ENCODE results near the gene ABCB1.
"Not testable (repeated sequence)": the region's sequence is repeated elsewhere in the genome, so short reads cannot be mapped to it uniquely, and the experiment has no call there.

ABCB1 gene

DNA sequence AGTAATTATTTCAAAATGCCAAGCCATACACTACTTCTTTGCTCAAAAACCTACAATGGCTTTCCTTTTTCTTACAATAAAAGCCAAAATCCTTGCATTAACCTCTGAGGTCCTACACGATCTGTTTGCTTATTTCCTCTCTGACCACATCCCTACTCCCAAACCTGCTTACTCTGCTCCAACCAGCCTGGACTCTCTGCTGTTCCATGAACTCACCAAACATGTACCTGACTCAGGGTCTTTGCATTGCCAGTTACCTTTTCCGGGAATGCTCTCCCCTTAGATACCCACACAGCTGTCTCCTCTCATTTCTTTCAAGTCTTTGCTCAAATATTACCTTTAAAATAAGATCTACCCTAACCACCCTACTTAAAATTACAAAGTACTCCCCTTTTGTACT is 127.5 kb downstream of the ABCB1 start:
- no peak for DNase-seq (ENCODE audit: low spot score)

DNA sequence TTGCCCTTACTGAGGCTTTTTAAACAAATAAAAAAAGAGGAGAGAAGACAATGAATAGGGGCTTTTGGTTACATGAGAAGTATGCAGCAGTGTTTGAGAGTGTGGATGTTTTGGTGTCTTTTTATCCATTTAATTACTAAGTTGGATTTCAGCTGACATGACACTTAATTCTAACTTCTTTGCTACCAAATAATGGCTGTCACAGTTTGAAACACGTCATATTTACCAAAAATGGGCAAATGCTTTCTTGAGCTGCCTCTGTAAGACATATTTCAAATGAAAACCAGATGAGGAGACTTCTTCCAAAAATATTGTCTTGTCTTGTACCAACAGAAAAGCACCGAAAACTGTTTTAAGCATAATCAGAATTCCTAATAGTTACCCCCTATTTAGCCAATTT is 129.2 kb downstream of the ABCB1 start:
- DNase-seq (ENCODE audit: low spot score) = no peak

DNA sequence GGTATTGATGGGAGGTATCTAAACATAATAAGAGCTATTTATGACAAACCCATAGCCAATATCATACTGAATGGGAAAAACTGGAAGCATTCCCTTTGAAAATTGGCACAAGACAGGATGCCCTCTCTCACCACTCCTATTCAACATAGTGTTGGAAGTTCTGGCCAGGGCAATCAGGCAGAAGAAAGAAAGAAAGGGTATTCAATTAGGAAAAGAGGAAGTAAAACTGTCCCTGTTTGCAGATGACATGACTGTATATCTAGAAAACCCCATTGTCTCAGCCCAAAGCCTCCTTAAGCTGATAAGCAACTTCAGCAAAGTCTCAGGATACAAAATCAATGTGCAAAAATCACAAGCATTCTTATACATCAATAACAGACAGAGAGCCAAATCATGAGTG is 131.5 kb downstream of the ABCB1 start:
- not testable (repeated sequence) for DNase-seq (ENCODE audit: low spot score)

DNA sequence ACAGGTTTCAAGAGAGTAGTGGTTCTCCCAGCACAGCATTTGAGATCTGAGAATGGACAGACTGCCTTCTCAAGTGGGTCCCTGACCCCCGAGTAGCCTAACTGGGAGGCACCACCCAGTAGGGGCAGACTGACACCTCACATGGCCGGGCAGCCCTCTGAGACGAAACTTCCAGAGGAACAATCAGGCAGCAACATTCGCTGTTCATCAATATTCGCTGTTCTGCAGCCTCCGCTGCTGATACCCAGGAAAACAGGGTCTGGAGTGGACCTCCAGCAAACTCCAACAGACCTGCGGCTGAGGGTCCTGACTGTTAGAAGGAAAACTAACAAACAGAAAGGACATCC is 135.2 kb downstream of the ABCB1 start:
- DNase-seq (ENCODE audit: low spot score) = not testable (repeated sequence)

DNA sequence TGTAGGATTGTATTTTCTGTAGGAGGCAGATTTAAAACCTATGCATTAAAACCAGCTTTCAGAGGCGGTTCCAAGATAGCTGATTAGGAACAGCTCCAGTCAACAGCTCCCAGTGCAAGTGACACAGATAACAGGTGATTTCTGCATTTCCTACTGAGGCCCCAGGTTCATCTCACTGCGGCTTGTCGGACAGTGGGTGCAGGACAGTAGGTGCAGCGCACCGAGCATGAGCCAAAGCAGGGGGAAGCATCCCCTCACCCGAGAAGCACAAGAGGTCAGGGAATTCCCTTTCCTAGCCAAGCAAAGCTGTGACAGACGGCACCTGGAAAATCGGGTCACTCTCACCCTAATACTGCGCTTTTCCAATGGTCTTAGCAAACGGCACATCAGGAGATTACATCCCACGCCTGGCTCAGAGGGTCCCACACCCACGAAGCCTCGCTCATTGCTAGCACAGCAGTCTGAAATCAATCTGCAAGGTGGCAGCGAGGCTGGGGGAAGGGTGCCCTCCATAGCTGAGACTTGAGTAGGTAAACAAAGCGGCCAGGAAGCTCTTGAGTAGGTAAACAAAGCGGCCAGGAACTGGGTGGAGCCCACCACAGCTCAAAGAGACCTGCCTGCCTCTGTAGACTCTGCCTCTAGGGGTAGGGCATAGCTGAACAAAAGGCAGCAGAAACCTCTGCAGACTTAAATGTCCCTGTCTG is 135.7 kb downstream of the ABCB1 start:
- not testable (repeated sequence) for DNase-seq (ENCODE audit: low spot score)

DNA sequence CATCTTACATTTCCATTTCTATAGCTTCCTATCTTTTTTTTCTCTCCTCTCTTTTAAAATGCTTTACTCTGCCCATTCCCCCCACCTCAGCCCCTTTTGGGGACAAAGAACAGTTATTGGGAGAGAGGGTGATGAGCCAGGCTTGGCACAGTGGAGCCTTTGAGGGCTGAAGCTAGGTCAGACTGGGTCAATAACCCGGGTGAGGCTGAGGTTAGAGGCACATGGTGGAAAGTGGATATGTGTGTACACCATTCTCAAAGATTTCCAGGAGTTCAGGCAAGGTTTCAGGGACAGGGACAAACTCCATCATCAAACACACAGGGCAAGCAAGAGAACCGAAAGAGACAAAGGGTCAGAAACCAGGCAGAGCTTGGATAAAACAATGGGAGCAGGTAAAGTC is 136.7 kb downstream of the ABCB1 start:
- no peak for DNase-seq (ENCODE audit: low spot score)

DNA sequence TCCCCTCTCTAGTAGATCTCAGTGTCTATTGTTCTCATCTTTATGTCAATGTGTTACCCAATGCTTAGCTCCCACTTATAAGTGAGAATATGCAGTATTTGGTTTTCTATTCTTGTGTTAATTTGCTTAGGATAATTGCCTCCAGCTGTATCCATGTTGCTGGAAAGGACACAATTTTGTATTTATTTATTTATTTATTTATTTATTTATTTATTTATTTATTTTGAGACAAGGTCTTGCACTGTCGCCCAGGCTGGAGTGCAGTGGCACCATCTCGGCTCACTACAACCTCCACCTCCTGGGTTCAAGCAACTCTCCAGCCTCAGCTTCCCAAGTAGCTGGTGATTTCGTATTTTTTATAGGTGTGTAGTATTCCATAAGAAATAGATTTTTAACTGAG is 140.2 kb downstream of the ABCB1 start:
- not testable (repeated sequence) for DNase-seq (ENCODE audit: low spot score)

DNA sequence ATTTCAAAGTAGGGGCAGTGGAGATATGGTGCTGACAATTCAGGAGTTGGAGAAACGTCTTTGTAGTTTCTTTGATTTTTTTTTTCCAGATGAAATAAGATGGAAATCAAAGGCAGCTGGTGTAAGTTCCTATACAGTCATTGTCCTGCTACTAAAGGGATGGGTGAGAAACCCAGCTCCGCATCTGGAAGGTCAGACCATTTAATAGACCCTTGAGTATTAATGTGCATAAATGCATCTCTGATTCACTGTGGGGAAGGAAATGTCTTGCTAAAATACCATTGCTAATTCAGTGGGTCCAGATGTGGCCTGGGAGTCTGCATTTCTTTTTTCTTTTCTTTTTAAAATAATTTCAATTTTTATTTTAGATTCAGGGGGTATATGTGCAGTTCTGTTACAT is 140.7 kb downstream of the ABCB1 start:
- DNase-seq (ENCODE audit: low spot score) = no peak

DNA sequence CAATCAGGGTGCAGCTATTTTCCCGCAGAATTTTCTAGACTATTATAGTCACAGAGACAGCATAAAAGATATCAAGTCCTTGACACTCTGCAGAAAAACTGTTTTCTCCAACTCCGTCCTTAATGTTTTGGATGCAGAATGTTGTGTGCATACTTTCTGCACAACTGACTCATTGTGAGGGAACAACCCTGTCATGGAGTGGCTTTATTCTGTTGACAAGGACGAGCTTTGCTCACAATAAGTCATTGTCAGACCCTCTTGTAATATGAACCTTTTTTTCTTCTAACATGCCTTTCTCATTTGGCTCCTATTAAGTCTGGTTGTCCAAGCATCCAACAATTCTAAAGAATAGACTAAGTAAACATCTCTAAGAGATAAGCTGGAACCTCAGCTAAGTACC is 142.5 kb downstream of the ABCB1 start:
- no peak for DNase-seq (ENCODE audit: low spot score)

DNA sequence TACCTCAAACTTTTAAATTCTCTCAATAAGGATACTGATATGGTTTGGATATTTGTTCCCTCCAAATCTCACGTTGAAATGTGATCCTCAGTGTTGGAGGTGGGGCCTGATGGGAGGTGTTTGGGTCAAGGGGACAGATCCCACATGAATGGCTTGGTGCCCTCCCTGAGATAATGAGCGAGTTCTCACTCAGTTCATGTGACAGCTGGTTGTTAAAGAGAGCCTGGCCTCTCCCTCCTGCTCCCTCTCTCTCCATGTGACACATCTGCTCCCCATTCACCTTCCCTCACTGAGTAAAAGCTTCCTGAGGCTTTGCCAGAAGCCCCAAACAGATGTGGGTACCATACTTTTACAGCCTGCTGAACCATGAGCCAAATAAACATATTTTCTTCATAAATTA is 144.4 kb downstream of the ABCB1 start:
- no peak for DNase-seq (ENCODE audit: low spot score)

All from iPS-NIHi11 (cell line).